ENCODE results near the gene TIAM2. TPM values are rescaled to one million over a fixed set of nuclear protein-coding genes. Genes with fewer than 3 reads are reported as not detected.

Gene TIAM2
- total and polyA plus RNA-seq, 2 experiments from 2014 or later: 14.2 to 24.4 TPM

- no peak overlapping the region for H2AFZ ChIP-seq
- peak; percentile 37 for DNase-seq (ENCODE audit: low spot score)
- H3K27ac ChIP-seq (ENCODE audit: low read depth): no peak overlapping the region
- no peak overlapping the region for H3K4me2 ChIP-seq
- no peaks in the 10 kb centered on the region for H3K36me3 ChIP-seq (ENCODE audit: insufficient read depth)
- H3F3A ChIP-seq (replicated peaks; ENCODE audit: low read depth): no peaks in the 10 kb centered on the region
- H3K9me3 Mint-ChIP-seq: peaks cover 4% of the 10 kb centered on the region; the same call in 1 of the 3 replicates
- no peaks in the 10 kb centered on the region for H3K4me1 Mint-ChIP-seq
- no peaks in the 10 kb centered on the region for H3K4me1 ChIP-seq (ENCODE audit: insufficient read depth)
- no peak overlapping the region for H3K27ac Mint-ChIP-seq
- H3K27me3 ChIP-seq (ENCODE audit: insufficient read depth): no peaks in the 10 kb centered on the region
- no peaks in the 10 kb centered on the region for H3K9me2 ChIP-seq (ENCODE audit: insufficient read depth)
- TF ChIP-seq STAT1 (IDR thresholded peaks at IDR 0.05; ENCODE audit: unreplicated experiment): no peak
- no peak for TF ChIP-seq POLR2AphosphoS5 (IDR thresholded peaks at IDR 0.05; ENCODE audit: low read depth)
- TF ChIP-seq ZNF331 (CRISPR knock-in tag; IDR thresholded peaks at IDR 0.05; ENCODE audit: low read depth): no peak
- peaks cover 12% of the 10 kb centered on the region for H3K36me3 Mint-ChIP-seq (ENCODE audit: low read depth)
- ATAC-seq: peak; percentile 52; the same call in 2 of the 3 replicates
- no peaks in the 10 kb centered on the region for H4K20me1 ChIP-seq (replicated peaks; ENCODE audit: insufficient read depth)
- no peaks in the 10 kb centered on the region for H3K27me3 Mint-ChIP-seq (ENCODE audit: insufficient read depth, low read depth, poor library complexity)
- no peak overlapping the region for H3K4me3 Mint-ChIP-seq
- no peaks in the 10 kb centered on the region for H3K79me2 ChIP-seq (replicated peaks; ENCODE audit: insufficient read depth)
- no peak overlapping the region for H3K4me3 ChIP-seq
These were observed 98.3 kb downstream of the TIAM2 start for GRCh38 chr6:155093430-155093829.

GRCh38 chr6:155100087-155100486 lies 105.0 kb downstream of the TIAM2 start:
- Histone ChIP-seq H3K4me2 (no peak overlapping the region), H3K9me2 (ENCODE audit: insufficient read depth) (no peaks in the 10 kb centered on the region), H3K79me2 (replicated peaks; ENCODE audit: insufficient read depth) (no peaks in the 10 kb centered on the region; the same call in 1 of the 2 replicates), H4K20me1 (replicated peaks; ENCODE audit: insufficient read depth) (no peaks in the 10 kb centered on the region), H3F3A (replicated peaks; ENCODE audit: low read depth) (no peaks in the 10 kb centered on the region), H2AFZ (no peak overlapping the region), H3K4me1 (ENCODE audit: insufficient read depth) (no peaks in the 10 kb centered on the region), H3K27me3 (ENCODE audit: insufficient read depth) (no peaks in the 10 kb centered on the region), H3K36me3 (ENCODE audit: insufficient read depth) (no peaks in the 10 kb centered on the region), H3K27ac (ENCODE audit: low read depth) (no peak overlapping the region), H3K4me3 (no peak overlapping the region)
- DNase-seq (ENCODE audit: low spot score) (no peak), ATAC-seq (peak; percentile 59)
- H3K36me3 Mint-ChIP-seq (ENCODE audit: low read depth): peaks cover 9% of the 10 kb centered on the region; the same call in 2 of the 3 replicates
- no peaks in the 10 kb centered on the region for H3K27me3 Mint-ChIP-seq (ENCODE audit: insufficient read depth, low read depth, poor library complexity)
- peak overlapping the region; percentile 40; the same call in 1 of the 2 replicates for H3K27ac Mint-ChIP-seq
- no peak overlapping the region for H3K4me3 Mint-ChIP-seq
- H3K9me3 Mint-ChIP-seq: peaks cover 4% of the 10 kb centered on the region; the same call in 1 of the 3 replicates
- H3K4me1 Mint-ChIP-seq: peaks cover 6% of the 10 kb centered on the region; the same call in 2 of the 3 replicates
- TF ChIP-seq CREB1 (CRISPR knock-in tag; IDR thresholded peaks at IDR 0.05; ENCODE audit: low read depth) (no peak), STAT1 (IDR thresholded peaks at IDR 0.05; ENCODE audit: unreplicated experiment) (no peak), CTCF (conservative IDR thresholded peaks at IDR 0.05; ENCODE audit: low read depth in 2 of 2) (no peak), REST (IDR thresholded peaks at IDR 0.05; ENCODE audit: unreplicated experiment) (no peak), EZH2phosphoT487 (IDR thresholded peaks at IDR 0.05; ENCODE audit: unreplicated experiment) (no peak), JUNB (IDR thresholded peaks at IDR 0.05; ENCODE audit: unreplicated experiment) (no peak), ZNF114 (CRISPR knock-in tag; IDR thresholded peaks at IDR 0.05) (no peak), ZNF331 (CRISPR knock-in tag; IDR thresholded peaks at IDR 0.05; ENCODE audit: low read depth) (no peak), ETS1 (IDR thresholded peaks at IDR 0.05) (no peak), EZH2 (IDR thresholded peaks at IDR 0.05; ENCODE audit: low read depth, unreplicated experiment) (no peak), NANOG (IDR thresholded peaks at IDR 0.05; ENCODE audit: borderline replicate concordance) (no peak)
